ENCODE results near the gene FGF4.

Gene FGF4

GRCh38 chr11:69807106-69807815 lies 32.1 kb upstream of the FGF4 start:
- DNase-seq (ENCODE audit: low spot score): no peak

DNA sequence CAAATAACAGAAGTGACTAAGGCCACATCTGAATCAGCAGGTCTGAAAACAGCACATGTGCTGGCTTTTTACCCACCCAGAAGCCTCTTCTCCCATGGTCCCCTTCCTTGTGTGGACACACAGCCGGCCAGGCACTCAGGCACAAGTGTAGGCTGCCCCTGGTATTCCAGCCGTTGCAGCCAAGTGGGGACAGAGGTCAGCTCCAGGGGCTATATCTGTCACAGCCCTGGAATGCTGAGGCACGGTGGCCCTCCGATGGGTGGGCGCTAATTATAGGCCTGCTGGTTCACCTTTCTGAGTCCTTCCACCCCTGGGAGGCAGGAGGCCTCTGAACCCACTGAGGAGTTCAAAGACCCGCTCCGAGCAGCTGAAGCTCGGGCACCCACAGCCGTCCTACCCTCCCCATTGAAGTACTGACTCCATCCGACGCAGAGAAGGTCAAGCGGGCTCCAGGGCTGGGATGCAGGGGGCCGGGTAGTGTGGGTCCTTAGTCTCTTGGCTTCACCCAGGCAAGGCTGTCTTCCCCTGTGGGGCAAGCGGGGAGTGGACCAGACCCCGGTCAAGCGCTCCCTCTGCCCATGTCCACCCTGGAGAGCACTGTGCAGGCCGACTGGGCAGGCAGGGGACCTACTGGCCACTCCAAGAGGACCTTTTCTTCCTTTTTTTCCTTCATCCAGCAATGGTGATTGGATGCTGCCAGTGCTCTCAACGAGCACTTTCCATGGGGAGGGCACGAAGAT lies 29.8 kb upstream of the FGF4 start:
- DNase-seq (ENCODE audit: low spot score): no peak

DNA sequence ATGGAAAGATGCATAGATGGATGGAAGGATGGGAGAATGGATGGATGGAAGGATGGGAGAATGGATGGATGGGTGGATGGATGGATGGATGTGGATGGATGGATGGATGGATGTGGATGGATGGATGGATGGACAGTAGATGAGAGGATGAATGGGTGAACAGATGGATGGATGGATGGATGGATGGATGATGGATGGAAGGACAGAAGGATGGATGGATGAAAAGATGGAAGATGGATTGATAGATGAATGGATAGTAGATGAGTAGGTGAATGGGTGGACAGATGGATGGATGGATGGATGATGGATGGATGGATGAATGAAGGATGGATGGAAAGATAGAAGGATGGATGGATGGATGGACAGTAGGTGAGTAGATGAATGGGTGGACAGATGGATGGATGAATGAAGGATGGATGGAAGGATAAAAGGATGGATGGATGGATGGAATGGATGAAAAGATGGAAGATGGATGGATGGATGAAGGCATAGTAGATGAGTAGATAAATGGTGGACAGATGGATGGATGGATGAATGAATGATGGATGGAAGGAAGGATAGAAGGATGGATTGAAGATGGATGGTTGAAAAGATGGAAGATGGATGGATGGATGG lies 28.6 kb upstream of the FGF4 start:
- no peak for DNase-seq (ENCODE audit: low spot score)

GRCh38 chr11:69803022-69803421 lies 27.9 kb upstream of the FGF4 start:
- DNase-seq (ENCODE audit: low spot score): no peak

DNA sequence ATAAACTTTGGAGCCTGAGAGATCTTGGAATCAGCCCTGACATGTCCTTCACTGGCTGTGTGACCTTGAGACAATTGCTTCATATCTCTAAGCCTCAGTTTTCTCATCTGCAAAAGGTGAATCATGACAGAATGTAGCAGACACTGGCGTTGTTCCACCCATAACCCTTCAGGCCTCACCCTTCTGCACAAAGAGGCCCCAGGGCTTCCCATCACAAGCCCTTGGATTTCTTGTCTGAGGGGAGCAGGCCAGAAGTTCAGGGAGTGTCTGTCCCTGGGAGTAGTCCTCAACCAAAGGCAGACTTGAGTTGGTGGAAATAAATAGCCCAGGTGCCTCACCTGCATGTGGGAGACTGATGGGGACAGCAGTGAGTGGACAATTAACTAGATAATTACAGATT lies 27.4 kb upstream of the FGF4 start:
- DNase-seq (ENCODE audit: low spot score): no peak

DNA sequence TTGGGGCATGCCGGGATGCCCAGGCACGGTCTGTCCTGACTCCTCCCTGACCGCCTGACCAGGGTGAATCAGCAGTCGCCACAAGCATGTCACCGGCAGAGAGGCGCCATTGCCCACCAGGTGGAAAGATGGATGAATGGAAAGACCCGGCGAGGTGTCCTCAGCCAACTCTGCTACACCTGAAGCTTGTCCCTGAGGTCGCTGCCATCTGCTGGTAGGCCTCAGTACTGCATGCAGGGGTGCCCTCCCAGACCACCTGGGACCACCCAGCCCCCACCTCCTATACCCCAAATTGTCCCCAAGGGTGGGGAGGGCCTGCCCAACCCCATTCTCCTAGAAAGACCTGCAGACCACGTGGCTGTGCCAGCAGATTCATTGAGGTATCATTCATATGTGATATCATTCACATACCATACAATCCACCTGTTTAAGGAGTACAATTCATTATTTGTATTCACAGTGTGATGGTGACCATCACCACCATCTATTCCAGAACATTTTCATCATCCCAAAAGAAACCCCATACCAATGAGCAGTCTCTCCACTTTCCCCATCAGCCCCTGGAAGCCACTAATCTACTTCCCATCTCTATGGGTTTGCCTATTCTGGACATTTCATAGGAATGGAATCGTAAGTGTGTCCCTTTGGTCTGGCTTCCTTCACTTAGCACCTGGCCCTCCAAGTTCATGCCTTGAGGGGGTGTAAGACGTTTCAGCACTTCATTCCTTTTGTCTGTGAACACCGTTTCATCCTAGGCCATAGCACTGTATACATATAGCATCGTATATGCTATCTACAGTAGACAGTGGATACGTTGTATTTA lies 26.6 kb upstream of the FGF4 start:
- DNase-seq (ENCODE audit: low spot score): no peak

- DNase-seq (ENCODE audit: low spot score): no peak
Observed at GRCh38 chr11:69800278-69800677, 25.1 kb upstream of the FGF4 start.

DNA sequence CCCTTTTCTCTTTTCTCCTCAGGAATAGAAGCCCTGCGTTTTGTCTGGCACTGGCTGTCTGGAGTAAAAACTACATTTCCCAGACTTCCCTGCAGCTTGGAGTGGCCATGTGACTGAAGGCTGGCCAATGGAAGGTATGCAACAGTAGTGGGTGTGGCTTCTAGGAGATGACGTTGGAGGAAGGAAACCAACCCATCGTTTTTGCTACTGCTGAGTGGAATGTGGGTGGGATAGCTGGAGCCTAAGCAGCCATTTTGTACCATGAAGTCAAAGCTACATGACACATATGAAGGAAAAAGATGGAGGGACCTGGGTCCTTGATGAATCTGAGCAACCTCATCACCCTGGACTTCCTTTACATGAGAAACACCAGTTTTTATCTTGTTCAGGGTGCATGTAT lies 24.4 kb upstream of the FGF4 start:
- DNase-seq (ENCODE audit: low spot score): peak; percentile 74

DNA sequence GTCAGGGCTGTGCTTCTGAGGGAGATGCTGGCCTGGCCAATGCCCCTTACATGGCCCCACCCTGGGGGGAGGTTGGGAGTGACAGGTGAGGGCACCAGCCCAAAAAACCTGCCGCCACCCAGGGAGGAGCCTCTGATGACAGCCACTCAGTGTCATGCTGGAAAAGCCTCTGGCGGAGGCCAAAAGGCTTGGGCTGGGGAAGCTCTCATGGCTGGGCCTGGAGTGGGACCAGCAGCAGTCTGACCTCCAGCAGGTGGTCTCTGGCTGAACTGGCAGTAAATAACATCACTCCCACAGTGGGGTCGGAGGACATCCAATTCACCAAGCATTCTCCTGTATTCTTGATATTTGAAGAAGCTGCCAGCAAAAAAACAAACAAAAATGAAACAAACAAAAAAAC lies 24.0 kb upstream of the FGF4 start:
- DNase-seq (ENCODE audit: low spot score): no peak

DNA sequence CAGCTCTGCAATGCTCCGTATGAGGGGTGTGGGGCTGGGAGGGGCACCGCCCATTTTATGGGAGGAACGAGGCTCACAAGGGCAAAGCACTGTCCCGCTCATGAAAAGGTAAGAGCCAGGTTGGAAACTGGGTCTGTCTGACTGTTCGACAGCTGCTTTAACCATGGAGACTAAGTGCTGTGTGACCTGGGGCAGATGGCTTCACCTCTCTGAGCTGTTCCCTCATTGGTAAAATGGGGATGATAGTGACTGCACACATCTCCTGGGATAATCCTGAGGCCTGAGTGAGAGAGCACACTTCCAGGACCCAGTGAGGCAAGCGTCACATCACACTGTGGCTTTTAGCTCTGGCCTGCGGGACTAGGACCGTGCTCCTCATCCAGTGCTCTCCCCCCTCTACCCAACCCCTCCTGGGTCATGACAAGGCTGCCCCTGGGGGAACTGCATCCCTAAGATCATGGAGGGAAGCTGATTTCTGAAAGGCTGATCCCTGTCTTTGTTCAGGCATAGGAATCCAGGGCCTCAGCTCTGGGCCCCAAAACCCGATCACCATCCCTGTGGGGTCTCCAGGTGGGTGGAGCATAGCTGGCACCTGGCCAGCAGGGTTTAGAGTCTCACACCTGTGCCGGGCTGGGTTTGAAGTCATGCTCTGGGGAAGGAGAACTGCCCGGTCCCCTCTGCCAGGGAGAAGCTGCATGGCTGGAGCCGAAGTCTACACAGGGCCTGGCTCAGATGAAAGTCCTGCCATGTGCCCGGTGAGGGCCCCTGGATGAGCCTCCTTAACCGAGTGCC lies 22.8 kb upstream of the FGF4 start:
- no peak for DNase-seq (ENCODE audit: low spot score)

GRCh38 chr11:69797156-69797555 lies 22.0 kb upstream of the FGF4 start:
- no peak for DNase-seq (ENCODE audit: low spot score)

- no peak for DNase-seq (ENCODE audit: low spot score)
Observed at GRCh38 chr11:69796063-69796462, 20.9 kb upstream of the FGF4 start.

- no peak for DNase-seq (ENCODE audit: low spot score)
Observed at GRCh38 chr11:69791276-69792180, 16.4 kb upstream of the FGF4 start.

DNA sequence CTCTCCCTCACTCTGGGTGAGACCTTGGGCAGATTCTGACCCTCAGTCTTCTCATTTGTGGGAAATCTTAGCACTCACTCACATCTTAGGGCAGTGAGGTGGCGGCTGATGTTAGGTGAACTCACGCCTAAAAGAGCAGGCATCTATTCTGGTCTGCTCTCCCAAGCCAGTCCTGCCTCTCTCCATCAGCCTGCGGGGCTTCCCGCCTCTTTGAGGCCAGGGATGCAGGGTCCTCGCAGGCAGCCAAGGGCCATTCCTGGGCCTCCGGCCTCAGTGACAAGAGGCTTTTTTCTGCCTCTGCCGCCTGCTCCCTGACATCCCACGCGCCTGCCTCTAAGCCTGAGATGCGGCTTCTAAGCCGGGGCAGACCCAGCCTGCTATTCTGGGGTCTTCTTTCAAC lies 13.8 kb upstream of the FGF4 start:
- DNase-seq (ENCODE audit: low spot score): no peak

- no peak for DNase-seq (ENCODE audit: low spot score)
Observed at GRCh38 chr11:69787906-69788305, 12.8 kb upstream of the FGF4 start.

DNA sequence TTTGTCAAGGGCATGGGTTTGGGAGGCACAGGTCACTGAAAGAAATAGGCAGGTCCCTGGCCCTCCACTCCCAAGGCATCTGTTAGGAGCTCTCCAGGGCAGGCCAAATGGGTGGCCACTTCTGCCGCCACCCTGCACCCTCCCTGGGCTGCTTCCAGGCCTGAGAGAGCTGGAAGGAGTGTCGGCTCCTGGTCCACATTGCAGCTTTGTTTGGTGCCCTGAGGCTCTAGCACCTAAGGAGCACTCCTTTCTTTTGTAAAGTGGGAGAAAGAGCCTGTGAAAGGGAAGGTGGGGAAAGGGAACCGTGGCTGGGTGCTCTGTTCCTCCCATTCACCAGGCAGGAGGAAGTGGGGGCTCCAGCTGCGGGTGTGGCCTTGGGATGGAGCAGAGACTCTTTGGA lies 12.3 kb upstream of the FGF4 start:
- DNase-seq (ENCODE audit: low spot score): no peak

DNA sequence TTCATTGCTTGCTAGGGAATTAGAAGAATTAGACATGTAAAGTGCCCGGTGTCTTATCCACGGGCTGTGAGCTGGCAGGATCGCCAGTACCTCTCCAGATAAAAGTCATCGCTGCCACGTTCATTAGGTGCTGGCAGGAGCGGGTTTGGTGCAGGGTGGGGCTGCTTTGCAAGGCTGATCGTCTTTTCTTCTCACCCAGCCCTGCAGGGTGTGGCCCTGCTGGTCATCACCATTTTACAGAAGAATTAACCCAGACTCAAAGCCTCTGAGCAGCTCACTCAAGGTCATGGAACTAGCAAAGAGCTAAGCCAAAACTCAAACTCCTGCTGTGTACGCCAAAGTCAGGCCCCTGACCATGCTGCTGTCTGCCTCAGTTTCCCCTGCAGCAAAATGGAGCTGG lies 6.1 kb upstream of the FGF4 start:
- DNase-seq (ENCODE audit: low spot score): no peak

GRCh38 chr11:69778373-69778772 lies 3.2 kb upstream of the FGF4 start:
- no peak for DNase-seq (ENCODE audit: low spot score)

DNA sequence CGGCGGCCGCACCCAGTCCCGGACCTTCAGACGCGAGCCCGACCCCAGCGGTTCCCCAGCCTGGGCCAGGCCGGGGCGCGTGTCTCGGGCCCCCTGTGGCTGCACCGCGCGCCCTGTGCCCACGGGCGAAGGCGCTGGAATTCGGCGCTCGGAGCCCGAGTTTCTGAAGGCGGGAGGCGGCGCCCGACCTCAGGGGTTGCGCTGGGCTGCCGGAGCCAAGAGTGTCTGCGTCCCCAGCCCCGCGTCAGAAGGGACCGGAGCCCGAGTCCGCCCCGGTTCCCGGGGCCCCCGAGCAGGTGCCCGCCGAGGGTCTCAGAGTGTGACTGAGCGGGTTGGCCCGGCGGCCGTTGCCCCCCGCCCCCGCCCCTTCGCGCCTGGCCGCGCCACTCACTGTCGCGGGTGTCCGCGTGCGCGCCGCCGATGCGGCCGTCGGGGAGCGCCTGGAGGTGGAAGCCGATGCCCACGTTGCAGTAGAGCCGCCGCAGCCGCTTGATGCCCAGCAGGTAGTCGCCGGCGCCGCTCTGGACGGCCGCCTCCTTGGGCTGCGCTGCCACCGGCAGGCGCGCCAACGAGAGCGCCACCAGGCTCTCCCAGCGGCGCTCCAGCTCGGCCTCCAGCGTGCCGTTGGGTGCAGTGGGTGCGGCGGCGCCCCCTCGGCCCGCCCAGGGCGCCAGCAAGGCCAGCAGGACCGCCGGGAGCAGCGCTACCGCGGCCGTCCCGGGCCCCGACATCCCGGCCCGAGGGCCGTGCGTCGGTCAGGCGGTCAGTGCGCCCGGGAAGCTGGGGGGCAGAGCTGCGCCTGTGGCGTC lies 583 bp downstream of the FGF4 start:
- DNase-seq (ENCODE audit: low spot score): no peak

Measured in COLO829 (cell line).